Dedifferentiated amniotic fluid mesenchymal stem cell (primary cell): ENCODE results near the gene KIF3C.
"Not testable (repeated sequence)": the region's sequence is repeated elsewhere in the genome, so short reads cannot be mapped to it uniquely, and the experiment has no call there.

ENCODE experiments used
- DNase-seq: peaks from one replicate; pipeline ENCODE4 v3.0.0-alpha.2; 2016; ENCODE audit errors: extremely low spot score

Gene KIF3C

GRCh38 chr2:25999406-25999805, 17.1 kb upstream of the KIF3C start:
- DNase-seq: not testable (repeated sequence)

- DNase-seq: not testable (repeated sequence)
These were observed 16.6 kb upstream of the KIF3C start for GRCh38 chr2:25998816-25999383.

GRCh38 chr2:25996844-25997243, 14.5 kb upstream of the KIF3C start:
- no peak for DNase-seq

- DNase-seq: no peak
These were observed 12.2 kb upstream of the KIF3C start for GRCh38 chr2:25994509-25994908.

- DNase-seq: no peak
These were observed 10.8 kb upstream of the KIF3C start for GRCh38 chr2:25993049-25993448.

- no peak for DNase-seq
These were observed 10.3 kb upstream of the KIF3C start for GRCh38 chr2:25992556-25992955.

- DNase-seq: no peak
These were observed 9.7 kb upstream of the KIF3C start for GRCh38 chr2:25991965-25992364.

- no peak for DNase-seq
These were observed 6.9 kb upstream of the KIF3C start for GRCh38 chr2:25989154-25989553.

GRCh38 chr2:25988134-25988533, 5.8 kb upstream of the KIF3C start:
- no peak for DNase-seq

- no peak for DNase-seq
These were observed 1.4 kb upstream of the KIF3C start for GRCh38 chr2:25983735-25984134.

- DNase-seq: no peak
These were observed 627 bp upstream of the KIF3C start for GRCh38 chr2:25982968-25983280.

GRCh38 chr2:25981596-25982272, 563 bp downstream of the KIF3C start:
- no peak for DNase-seq

GRCh38 chr2:25980951-25981350, 1.3 kb downstream of the KIF3C start:
- no peak for DNase-seq

- DNase-seq: no peak
These were observed 2.0 kb downstream of the KIF3C start for GRCh38 chr2:25980076-25980887.

GRCh38 chr2:25979001-25979400, 3.3 kb downstream of the KIF3C start:
- no peak for DNase-seq

- no peak for DNase-seq
These were observed 4.5 kb downstream of the KIF3C start for GRCh38 chr2:25977768-25978167.

GRCh38 chr2:25976983-25977741, 5.1 kb downstream of the KIF3C start:
- no peak for DNase-seq

- no peak for DNase-seq
These were observed 10.1 kb downstream of the KIF3C start for GRCh38 chr2:25972049-25972823.

- DNase-seq: no peak
These were observed 10.7 kb downstream of the KIF3C start for GRCh38 chr2:25971596-25971995.

GRCh38 chr2:25966531-25967270, 15.6 kb downstream of the KIF3C start:
- no peak for DNase-seq

- DNase-seq: no peak
These were observed 17.4 kb downstream of the KIF3C start for GRCh38 chr2:25964891-25965290.
